Gastrocnemius medialis (tissue), 4 donors: Measurements from ENCODE around the gene VAT1. TPM values are rescaled to one million over a fixed set of nuclear protein-coding genes. Genes with fewer than 3 reads are reported as not detected.

Source experiments
- ATAC-seq, 2 donors: fragments of 150-250 bp; one replicate each; pipeline ENCODE4 v1.9.1; 2016
- DNase-seq, 2 donors: peaks; one replicate each; pipeline ENCODE4 v3.0.0-alpha.2; 2019
- H3K27ac ChIP-seq, 4 donors: fragments of 200-600 bp; sonication (generic); 1 replicate in 1 of 4; 2 replicates in 3 of 4; pipeline ENCODE4 v1.5.1; 2016 to 2018; ENCODE audit warnings: mild to moderate bottlenecking in 2 of 4, moderate library complexity in 1 of 4
- H3K27me3 ChIP-seq, 3 donors: fragments of 200-600 bp; sonication (generic) in 2 of 3; 1 replicate in 1 of 3; 2 replicates in 2 of 3; pipeline versions ENCODE4 v1.5.1 to v1.6.0; 2016 to 2019; ENCODE audit warnings: mild to moderate bottlenecking in 1 of 3, moderate library complexity in 1 of 3
- H3K36me3 ChIP-seq, 2 donors: fragments of 200-600 bp; sonication (generic) in 1 of 2; one replicate each; pipeline ENCODE4 v1.5.1; 2017 to 2018
- H3K4me1 ChIP-seq, 2 donors: fragments of 200-600 bp; sonication (generic) in 1 of 2; one replicate each; pipeline ENCODE4 v1.5.1; 2016 to 2017; ENCODE audit warnings: mild to moderate bottlenecking in 2 of 2
- H3K4me3 ChIP-seq, 4 donors: fragments of 200-600 bp; sonication (generic) in 3 of 4; 1 replicate in 1 of 4; 2 replicates in 3 of 4; pipeline ENCODE4 v1.5.1; 2016 to 2019; ENCODE audit warnings: mild to moderate bottlenecking in 2 of 4
- H3K9me3 ChIP-seq, 3 donors: fragments of 200-600 bp; sonication (generic) in 2 of 3; 1 replicate in 1 of 3; 2 replicates in 2 of 3; pipeline ENCODE4 v1.5.1; 2016 to 2019
- POLR2A ChIP-seq, 2 donors: fragments of 450-650 bp; IDR thresholded peaks; one replicate each; pipeline ENCODE4 v1.6.1; 2017; ENCODE audit warnings: antibody characterized with exemption in 2 of 2, mild to moderate bottlenecking in 2 of 2, moderate library complexity in 2 of 2
- in situ Hi-C, 4 donors: fragments of 200-750 bp; cut with MboI; loops; one replicate each; pipeline versions ENCODE4 v1.15.0 to v1.8.0; 2017; ENCODE audit warnings: low sequenced_read_pairs in 4 of 4
- intact Hi-C: fragments of 100-400 bp; cut with DNase I; formaldehyde crosslinking; loops from one replicate; pipeline ENCODE4 v1.15.1; 2023; ENCODE audit warnings: low total_unique reads
- total RNA-seq, 4 donors: library from RNA; depleted of rRNA; stranded (reverse); fragments of >200 nt; gene quantifications; one replicate each; pipeline versions ENCODE4 v1.1.0 to v1.2.3, GENCODE V29; 2016
- TF ChIP-seq, protein P1 (sequence below), 5 experiments: fragments of 450-650 bp in 3 of 5; fragments of 200-600 bp in 2 of 5; sonication (generic) in 2 of 5; IDR thresholded peaks in 4 of 5; conservative IDR thresholded peaks in 1 of 5; 1 replicate in 4 of 5; 2 replicates in 1 of 5; pipeline ENCODE4 v1.5.1; 2016 to 2019; ENCODE audit warnings: antibody characterized with exemption in 5 of 5, mild to moderate bottlenecking in 3 of 5, moderate library complexity in 3 of 5

The VAT1 gene
- total RNA-seq, 4 donors from 2014 or later: 18.0 to 49.5 (median 35.8) TPM

DNA sequence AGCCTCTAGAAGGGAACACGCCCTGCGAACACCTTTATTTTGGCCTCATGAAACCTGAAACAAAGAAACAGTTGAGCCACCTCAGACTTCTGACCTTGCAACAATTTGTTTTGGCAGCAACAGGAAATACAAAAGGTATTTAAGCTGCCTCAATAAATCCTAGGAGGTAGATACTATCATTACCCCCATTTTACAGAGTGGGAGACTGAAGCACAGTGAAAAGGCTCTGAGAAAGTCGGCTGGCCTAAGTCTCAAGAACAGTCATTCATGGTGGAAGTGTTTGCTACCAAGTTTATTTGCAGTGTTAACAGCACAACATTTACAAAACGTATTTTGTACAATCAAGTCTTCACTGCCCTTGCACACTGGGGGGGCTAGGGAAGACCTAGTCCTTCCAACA lies 21.8 kb upstream of the VAT1 start:
- H3K4me3 ChIP-seq: no peak overlapping the region
- no peak for ATAC-seq

DNA sequence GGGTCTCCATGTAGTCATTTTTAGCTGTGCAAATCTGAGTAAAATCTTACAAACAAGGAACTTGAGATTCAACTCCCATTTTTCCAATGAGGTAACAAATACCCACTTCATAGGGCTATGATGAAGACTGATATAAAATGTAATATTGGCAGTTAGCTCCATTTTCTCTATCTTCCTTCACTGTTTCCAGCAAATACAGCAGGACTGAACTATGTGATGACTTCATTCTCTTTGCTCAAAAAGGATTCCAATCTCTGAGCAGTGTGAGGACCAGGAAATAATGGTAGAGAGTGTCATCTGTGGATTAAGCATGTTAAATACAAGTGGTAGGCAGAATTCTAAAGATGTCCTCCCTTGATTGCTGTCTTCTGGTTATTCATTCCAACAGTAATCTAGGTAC lies 21.1 kb upstream of the VAT1 start:
- H3K27ac ChIP-seq: no peak overlapping the region
- H3K27me3 ChIP-seq: no peaks in the 10 kb centered on the region
- in situ Hi-C loops (no loop called here), intact Hi-C loops (no loop called here)
- H3K4me1 ChIP-seq: no peaks in the 10 kb centered on the region
- H3K4me3 ChIP-seq: no peak overlapping the region
- ATAC-seq: no peak
- no peaks in the 10 kb centered on the region for H3K36me3 ChIP-seq
- no peak for TF ChIP-seq POLR2A (IDR thresholded peaks at IDR 0.05)
- TF ChIP-seq, protein P1, sequence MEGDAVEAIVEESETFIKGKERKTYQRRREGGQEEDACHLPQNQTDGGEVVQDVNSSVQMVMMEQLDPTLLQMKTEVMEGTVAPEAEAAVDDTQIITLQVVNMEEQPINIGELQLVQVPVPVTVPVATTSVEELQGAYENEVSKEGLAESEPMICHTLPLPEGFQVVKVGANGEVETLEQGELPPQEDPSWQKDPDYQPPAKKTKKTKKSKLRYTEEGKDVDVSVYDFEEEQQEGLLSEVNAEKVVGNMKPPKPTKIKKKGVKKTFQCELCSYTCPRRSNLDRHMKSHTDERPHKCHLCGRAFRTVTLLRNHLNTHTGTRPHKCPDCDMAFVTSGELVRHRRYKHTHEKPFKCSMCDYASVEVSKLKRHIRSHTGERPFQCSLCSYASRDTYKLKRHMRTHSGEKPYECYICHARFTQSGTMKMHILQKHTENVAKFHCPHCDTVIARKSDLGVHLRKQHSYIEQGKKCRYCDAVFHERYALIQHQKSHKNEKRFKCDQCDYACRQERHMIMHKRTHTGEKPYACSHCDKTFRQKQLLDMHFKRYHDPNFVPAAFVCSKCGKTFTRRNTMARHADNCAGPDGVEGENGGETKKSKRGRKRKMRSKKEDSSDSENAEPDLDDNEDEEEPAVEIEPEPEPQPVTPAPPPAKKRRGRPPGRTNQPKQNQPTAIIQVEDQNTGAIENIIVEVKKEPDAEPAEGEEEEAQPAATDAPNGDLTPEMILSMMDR (IDR thresholded peaks at IDR 0.05 in 4 of 5, conservative IDR thresholded peaks at IDR 0.05 in 1 of 5): no peak
- DNase-seq: no peak
- H3K9me3 ChIP-seq: no peaks in the 10 kb centered on the region

More for the DNA sequence above, 21.8 kb upstream of the VAT1 start:
- Histone ChIP-seq H3K27ac (no peak overlapping the region), H3K36me3 (no peaks in the 10 kb centered on the region), H3K9me3 (no peaks in the 10 kb centered on the region), H3K27me3 (no peaks in the 10 kb centered on the region), H3K4me1 (no peaks in the 10 kb centered on the region)
- TF ChIP-seq, protein P1 (IDR thresholded peaks at IDR 0.05 in 4 of 5, conservative IDR thresholded peaks at IDR 0.05 in 1 of 5): no peak
- no peak for TF ChIP-seq POLR2A (IDR thresholded peaks at IDR 0.05)
- no peak for DNase-seq
- intact Hi-C loops: no loop called here
- in situ Hi-C loops: no loop called here

DNA sequence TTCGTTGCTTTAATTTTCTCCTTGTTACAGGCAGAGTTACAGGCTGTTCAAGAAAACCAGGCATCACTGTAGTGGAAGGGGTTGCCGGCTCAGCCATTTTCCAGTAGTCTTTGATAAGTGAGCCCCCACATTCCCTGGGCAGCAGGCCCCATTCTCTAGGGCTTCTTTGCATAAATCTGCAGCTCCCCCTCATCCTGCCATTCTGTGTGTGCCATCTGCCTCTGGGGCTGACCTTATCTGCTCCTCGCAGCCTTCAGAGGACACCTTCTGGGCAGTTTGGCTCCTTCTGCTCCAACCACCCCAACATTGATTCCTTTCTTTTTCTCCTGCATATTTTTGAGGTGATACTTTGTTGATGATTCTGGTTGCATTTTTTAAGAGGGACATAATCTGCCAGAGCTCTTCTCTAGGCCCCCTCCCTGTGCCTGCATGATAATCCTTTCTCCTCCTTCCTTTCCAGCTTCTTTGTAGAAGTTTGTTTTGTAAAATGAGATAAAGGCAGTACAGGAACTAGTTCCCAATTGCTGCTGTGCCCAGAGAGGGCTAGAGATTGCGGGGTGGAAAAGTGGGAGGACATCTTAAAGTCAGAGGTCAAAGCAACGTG lies 19.9 kb upstream of the VAT1 start:
- DNase-seq (no peak), ATAC-seq (no peak)
- Histone ChIP-seq H3K36me3 (no peaks in the 10 kb centered on the region), H3K27me3 (no peaks in the 10 kb centered on the region), H3K4me1 (no peaks in the 10 kb centered on the region), H3K4me3 (no peak overlapping the region), H3K9me3 (no peaks in the 10 kb centered on the region), H3K27ac (no peak overlapping the region)
- intact Hi-C loops: no loop called here
- TF ChIP-seq POLR2A (IDR thresholded peaks at IDR 0.05): no peak
- in situ Hi-C loops: no loop called here

DNA sequence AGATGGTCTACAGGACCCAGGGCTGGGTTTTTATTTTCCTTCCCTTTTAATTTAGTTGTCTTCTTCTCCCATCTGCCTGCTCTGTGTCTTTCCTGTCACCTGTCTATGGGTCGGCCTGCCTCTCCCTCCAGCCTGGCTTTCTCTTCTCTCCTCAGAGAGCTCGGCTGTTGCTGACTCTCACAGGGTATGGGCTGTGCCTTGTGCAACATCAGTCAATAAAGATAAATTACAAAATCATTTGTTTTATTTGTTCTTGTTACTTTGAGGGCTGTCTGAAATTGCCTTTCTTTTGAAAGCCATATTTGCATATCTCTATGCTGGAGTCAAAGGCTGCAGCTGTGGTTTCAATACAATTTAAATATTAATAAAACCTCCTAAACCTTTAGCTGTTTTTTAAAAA lies 18.5 kb upstream of the VAT1 start:
- no peak for DNase-seq
- H3K4me3 ChIP-seq: no peak overlapping the region
- in situ Hi-C loops: no loop called here
- H3K27me3 ChIP-seq: no peaks in the 10 kb centered on the region
- H3K27ac ChIP-seq: no peak overlapping the region
- H3K9me3 ChIP-seq: no peaks in the 10 kb centered on the region
- H3K4me1 ChIP-seq: no peaks in the 10 kb centered on the region
- no peaks in the 10 kb centered on the region for H3K36me3 ChIP-seq
- TF ChIP-seq POLR2A (IDR thresholded peaks at IDR 0.05): no peak
- TF ChIP-seq, protein P1 (IDR thresholded peaks at IDR 0.05 in 4 of 5, conservative IDR thresholded peaks at IDR 0.05 in 1 of 5): no peak
- no peak for ATAC-seq
- intact Hi-C loops: no loop called here

DNA sequence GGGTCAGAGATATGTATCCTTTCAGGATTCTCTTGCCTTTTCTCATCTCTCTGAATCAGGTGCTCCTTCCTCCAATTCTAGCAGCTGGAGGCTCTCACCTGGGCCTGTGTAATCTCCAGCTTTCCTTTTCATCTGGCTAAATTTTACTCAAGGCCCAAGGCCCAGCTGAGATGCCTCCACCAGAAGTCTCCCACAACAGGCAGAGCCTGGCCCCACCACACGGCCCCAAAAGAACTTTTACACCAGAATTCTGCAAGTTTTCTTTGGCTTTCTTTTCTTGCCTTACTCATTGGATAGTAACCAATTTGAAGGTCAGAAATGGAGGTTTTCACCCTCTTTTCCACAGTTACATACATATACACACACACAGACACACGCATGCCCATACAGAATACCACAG lies 17.5 kb upstream of the VAT1 start:
- ATAC-seq: no peak
- H3K9me3 ChIP-seq: no peaks in the 10 kb centered on the region
- TF ChIP-seq POLR2A (IDR thresholded peaks at IDR 0.05): no peak
- TF ChIP-seq, protein P1 (IDR thresholded peaks at IDR 0.05 in 4 of 5, conservative IDR thresholded peaks at IDR 0.05 in 1 of 5): no peak
- no peak overlapping the region for H3K4me3 ChIP-seq
- intact Hi-C loops (no loop called here), in situ Hi-C loops (loop anchor here in 1 of 4 donors (10.0 kb wide), 1 partner anchor 85 kb away; the partner anchor contains the start of gene BRCA1)
- no peaks in the 10 kb centered on the region for H3K27me3 ChIP-seq
- no peaks in the 10 kb centered on the region for H3K36me3 ChIP-seq
- H3K27ac ChIP-seq: no peak overlapping the region
- H3K4me1 ChIP-seq: no peaks in the 10 kb centered on the region
- DNase-seq: no peak
